ENCODE results near the gene PLEKHG2.

The PLEKHG2 gene

DNA sequence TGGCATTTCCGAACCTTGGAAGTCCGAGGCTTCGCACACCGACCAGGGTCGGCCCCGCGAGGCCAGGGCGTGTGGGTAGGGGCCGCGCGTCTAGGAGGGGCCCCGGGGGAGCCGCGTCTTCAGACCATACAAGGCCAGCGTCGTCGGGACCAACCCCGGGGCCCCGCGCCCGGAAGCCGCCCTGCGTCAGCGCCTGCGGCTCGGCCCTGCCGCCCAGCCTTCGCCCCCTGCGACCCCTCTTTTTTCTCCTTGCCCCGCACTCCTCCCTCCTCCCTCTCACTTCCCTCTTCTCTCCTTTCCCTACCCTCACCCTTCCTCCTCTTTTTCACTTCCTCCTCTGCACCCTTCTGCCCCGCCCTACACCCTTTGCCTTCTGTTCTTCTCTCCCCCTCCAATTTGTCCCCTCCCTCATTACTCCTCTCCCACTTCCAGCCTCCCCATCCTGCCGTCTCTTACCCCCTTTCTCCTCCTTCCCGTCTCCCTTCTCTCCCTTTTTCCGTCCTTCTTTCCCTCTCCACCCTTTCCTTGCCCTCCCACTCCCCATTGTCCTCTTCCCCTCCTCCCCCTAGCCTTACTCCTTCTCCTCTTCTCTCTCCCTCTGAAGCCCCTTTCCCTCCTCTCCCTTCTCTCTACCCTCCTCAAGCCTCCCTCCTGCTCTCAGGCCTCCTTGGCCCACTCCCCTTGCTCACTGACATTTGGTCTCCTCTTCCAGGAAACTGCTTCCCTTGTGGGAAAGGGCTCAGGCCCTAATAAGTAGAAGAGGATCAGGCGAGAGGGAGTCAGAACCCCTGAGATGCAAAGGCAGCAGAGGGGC lies 2.2 kb upstream of the PLEKHG2 start:
- peak overlapping the region; percentile 30 for H3K27ac ChIP-seq (ENCODE audit: low read length)
- H3K9me3 ChIP-seq (ENCODE audit: control insufficient read depth, low read depth, low read length) = no peaks in the 10 kb centered on the region
- H3K9ac ChIP-seq (ENCODE audit: low read length) = peak overlapping the region; percentile 88
- H3K4me1 ChIP-seq (ENCODE audit: control insufficient read depth, low read depth, low read length) = peaks cover 28% of the 10 kb centered on the region
- H3K36me3 ChIP-seq (ENCODE audit: control insufficient read depth, low read depth, low read length) = no peaks in the 10 kb centered on the region
- peak overlapping the region; percentile 82 for H3K4me3 ChIP-seq (ENCODE audit: low read length)
- H3K27me3 ChIP-seq (ENCODE audit: control insufficient read depth, insufficient read depth, low read length) = peaks cover 4% of the 10 kb centered on the region

DNA sequence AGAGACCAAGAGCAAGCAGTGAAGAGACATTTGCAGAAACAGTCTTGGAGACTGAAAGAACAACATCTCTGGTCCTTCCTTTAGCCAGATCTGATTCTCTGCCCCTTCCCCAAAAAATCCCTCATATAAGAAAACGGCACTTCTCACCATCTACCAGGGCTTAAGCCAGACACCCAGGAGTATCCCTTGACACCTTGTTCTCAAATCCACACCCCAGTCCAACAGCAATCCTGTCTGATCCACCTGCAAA lies 1.7 kb upstream of the PLEKHG2 start:
- peaks cover under 1% of the 10 kb centered on the region for H3K36me3 ChIP-seq (ENCODE audit: control insufficient read depth, low read depth, low read length)
- peaks cover 25% of the 10 kb centered on the region for H3K4me1 ChIP-seq (ENCODE audit: control insufficient read depth, low read depth, low read length)
- peak overlapping the region; percentile 82 for H3K4me3 ChIP-seq (ENCODE audit: low read length)
- no peaks in the 10 kb centered on the region for H3K9me3 ChIP-seq (ENCODE audit: control insufficient read depth, low read depth, low read length)
- H3K27me3 ChIP-seq (ENCODE audit: control insufficient read depth, insufficient read depth, low read length) = no peaks in the 10 kb centered on the region
- H3K27ac ChIP-seq (ENCODE audit: low read length) = no peak overlapping the region
- H3K9ac ChIP-seq (ENCODE audit: low read length) = peak overlapping the region; percentile 88

DNA sequence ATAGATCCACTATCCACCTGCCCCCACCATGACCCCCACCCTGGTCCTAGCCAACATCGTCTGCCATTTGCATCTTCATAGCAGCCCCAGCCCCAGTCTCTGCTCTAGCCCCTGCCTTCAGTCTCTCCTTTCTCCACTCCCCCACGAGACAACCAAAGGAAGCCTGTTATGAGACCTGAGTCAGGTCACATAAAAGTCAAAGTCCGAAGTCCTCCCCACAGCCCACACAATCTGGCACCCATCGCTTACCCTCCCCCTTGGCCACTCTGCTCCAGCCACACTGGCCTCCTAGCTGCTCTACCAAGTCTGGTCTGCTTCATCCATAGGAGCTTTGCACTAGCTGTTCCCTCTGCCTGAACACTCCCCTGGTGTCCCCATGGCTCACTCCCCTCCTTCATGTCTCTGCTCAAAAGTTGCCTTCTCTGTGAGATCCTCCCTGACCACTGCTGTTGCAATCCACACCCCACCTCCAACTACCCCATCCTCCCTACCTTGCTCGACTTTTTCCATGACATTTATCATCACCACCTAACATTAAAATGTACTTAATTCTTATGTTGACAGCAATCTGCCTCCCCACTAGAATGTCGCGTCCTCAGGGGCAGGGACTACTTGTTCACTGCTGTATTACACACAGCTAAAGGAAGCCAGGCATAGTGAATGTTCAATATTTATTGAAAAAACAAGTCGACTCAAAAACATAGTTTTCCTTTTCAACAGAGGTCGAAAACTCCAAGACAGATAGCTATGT lies 1.2 kb upstream of the PLEKHG2 start:
- Histone ChIP-seq H3K27ac (ENCODE audit: low read length) (no peak overlapping the region), H3K27me3 (ENCODE audit: control insufficient read depth, insufficient read depth, low read length) (no peaks in the 10 kb centered on the region), H3K9ac (ENCODE audit: low read length) (no peak overlapping the region), H3K9me3 (ENCODE audit: control insufficient read depth, low read depth, low read length) (no peaks in the 10 kb centered on the region), H3K36me3 (ENCODE audit: control insufficient read depth, low read depth, low read length) (peaks cover 5% of the 10 kb centered on the region), H3K4me1 (ENCODE audit: control insufficient read depth, low read depth, low read length) (peaks cover 21% of the 10 kb centered on the region), H3K4me3 (ENCODE audit: low read length) (peak overlapping the region; percentile 74)

DNA sequence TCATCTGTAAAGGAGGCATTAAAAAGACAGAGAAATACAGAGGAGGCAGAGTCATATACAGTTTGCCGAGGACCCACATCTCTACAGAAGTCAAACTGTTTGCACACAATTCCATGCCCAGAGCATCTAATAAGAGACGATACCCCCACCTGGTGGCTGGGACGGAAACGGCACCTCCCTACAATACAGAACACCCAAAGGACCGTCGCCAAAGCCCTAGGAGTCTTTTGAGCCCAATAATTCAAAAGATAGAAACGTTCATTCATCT lies 703 bp upstream of the PLEKHG2 start:
- Histone ChIP-seq H3K4me1 (ENCODE audit: control insufficient read depth, low read depth, low read length) (peaks cover 21% of the 10 kb centered on the region), H3K27me3 (ENCODE audit: control insufficient read depth, insufficient read depth, low read length) (no peaks in the 10 kb centered on the region), H3K36me3 (ENCODE audit: control insufficient read depth, low read depth, low read length) (peaks cover 5% of the 10 kb centered on the region), H3K9me3 (ENCODE audit: control insufficient read depth, low read depth, low read length) (no peaks in the 10 kb centered on the region), H3K9ac (ENCODE audit: low read length) (no peak overlapping the region), H3K4me3 (ENCODE audit: low read length) (peak overlapping the region; percentile 74), H3K27ac (ENCODE audit: low read length) (no peak overlapping the region)

DNA sequence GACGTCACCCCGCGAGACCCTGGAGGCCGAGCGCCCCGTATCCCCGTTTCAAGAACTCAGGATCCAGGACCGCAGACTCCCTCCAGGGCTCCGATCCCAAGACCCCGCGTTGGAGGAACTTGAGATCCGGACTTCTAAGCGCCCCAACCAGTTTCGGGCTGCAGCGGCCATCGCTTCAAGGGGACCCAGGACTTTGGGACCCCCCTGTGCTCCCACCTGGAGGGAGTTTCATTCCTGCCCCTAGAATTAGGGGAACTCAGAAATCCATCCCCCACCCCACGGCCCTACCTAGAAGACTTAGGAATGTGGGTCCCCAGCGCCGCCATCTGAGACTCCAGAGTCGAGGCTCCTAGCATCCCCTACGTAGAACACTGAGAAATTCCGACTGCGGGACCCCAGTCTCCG lies 400 bp downstream of the PLEKHG2 start:
- peak overlapping the region; percentile 98 for H3K9ac ChIP-seq (ENCODE audit: low read length)
- H3K36me3 ChIP-seq (ENCODE audit: control insufficient read depth, low read depth, low read length) = peaks cover 16% of the 10 kb centered on the region
- H3K4me3 ChIP-seq (ENCODE audit: low read length) = peak overlapping the region; percentile 99
- H3K9me3 ChIP-seq (ENCODE audit: control insufficient read depth, low read depth, low read length) = no peaks in the 10 kb centered on the region
- H3K4me1 ChIP-seq (ENCODE audit: control insufficient read depth, low read depth, low read length) = peaks cover 21% of the 10 kb centered on the region
- no peaks in the 10 kb centered on the region for H3K27me3 ChIP-seq (ENCODE audit: control insufficient read depth, insufficient read depth, low read length)
- H3K27ac ChIP-seq (ENCODE audit: low read length) = peak overlapping the region; percentile 89

DNA sequence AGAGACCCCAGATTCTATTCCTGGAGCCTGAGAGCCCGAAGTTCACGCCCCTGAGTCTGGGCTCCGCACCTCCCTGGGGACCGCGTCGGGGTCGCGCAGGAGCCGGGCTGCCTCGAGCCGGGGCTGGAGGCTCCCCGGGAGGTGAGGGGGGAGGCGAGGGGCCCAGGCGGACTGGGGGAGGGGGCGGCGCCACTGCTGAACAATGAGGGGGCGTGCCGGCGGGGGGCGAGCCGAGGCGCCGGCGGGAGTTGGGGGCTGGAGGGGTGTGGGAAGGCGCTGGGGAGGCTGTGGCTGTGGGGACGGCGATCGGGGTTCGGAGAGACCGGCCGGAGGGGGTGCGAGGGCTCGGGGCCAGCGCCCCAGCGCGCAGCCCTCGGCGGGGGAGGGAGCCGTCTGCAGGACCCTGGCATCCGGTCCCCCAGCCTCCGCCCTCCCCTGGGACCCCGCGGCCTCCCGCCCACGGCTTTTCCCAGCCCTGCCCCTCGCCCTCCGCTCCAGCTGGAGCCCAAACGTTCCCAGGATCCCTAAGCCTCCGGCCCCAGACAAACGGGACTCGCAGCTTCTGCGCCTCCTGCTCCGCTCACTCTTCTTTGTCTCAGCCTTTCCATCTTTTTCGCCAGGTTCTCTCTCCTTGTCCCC lies 922 bp downstream of the PLEKHG2 start:
- H3K27ac ChIP-seq (ENCODE audit: low read length) = peak overlapping the region; percentile 89
- H3K9me3 ChIP-seq (ENCODE audit: control insufficient read depth, low read depth, low read length) = no peaks in the 10 kb centered on the region
- H3K36me3 ChIP-seq (ENCODE audit: control insufficient read depth, low read depth, low read length) = peaks cover 19% of the 10 kb centered on the region
- peaks cover 21% of the 10 kb centered on the region for H3K4me1 ChIP-seq (ENCODE audit: control insufficient read depth, low read depth, low read length)
- no peaks in the 10 kb centered on the region for H3K27me3 ChIP-seq (ENCODE audit: control insufficient read depth, insufficient read depth, low read length)
- H3K9ac ChIP-seq (ENCODE audit: low read length) = peak overlapping the region; percentile 98
- H3K4me3 ChIP-seq (ENCODE audit: low read length) = peak overlapping the region; percentile 99

DNA sequence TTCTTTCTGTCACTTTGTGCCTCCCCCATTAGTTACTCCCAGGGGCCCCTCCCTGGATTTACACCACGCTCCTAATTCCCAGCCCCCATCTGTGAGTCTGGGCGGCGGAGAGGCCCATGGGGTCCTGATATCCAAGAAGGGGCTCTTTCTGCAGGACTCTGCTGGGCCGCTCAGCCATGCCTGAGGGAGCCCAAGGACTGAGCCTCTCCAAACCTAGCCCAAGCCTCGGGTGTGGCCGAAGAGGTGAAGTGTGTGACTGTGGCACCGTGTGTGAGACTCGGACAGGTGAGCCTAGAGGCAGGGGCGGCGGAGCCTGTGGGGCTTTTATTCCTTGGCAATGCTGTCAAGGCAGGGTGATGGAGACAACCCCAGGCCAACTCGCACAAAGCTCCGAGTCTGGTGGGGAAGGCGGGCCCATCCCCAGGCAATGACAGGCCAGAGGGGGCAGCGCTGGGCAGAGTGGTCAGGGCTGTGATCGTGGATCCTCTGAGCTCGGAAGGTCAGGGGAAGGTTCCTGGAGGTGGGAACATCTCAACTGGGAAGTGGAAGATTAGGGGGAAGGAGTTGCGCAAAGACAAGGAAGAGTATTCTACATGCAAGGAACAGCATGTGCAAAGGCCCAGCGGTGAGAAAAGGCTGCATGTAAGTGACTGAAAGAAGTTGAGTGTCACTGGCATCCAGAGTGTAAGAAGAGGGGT lies 1.6 kb downstream of the PLEKHG2 start:
- H3K9ac ChIP-seq (ENCODE audit: low read length) = peak overlapping the region; percentile 98
- H3K27ac ChIP-seq (ENCODE audit: low read length) = peak overlapping the region; percentile 18
- no peaks in the 10 kb centered on the region for H3K9me3 ChIP-seq (ENCODE audit: control insufficient read depth, low read depth, low read length)
- peak overlapping the region; percentile 99 for H3K4me3 ChIP-seq (ENCODE audit: low read length)
- H3K27me3 ChIP-seq (ENCODE audit: control insufficient read depth, insufficient read depth, low read length) = no peaks in the 10 kb centered on the region
- H3K36me3 ChIP-seq (ENCODE audit: control insufficient read depth, low read depth, low read length) = peaks cover 26% of the 10 kb centered on the region
- H3K4me1 ChIP-seq (ENCODE audit: control insufficient read depth, low read depth, low read length) = peaks cover 21% of the 10 kb centered on the region

DNA sequence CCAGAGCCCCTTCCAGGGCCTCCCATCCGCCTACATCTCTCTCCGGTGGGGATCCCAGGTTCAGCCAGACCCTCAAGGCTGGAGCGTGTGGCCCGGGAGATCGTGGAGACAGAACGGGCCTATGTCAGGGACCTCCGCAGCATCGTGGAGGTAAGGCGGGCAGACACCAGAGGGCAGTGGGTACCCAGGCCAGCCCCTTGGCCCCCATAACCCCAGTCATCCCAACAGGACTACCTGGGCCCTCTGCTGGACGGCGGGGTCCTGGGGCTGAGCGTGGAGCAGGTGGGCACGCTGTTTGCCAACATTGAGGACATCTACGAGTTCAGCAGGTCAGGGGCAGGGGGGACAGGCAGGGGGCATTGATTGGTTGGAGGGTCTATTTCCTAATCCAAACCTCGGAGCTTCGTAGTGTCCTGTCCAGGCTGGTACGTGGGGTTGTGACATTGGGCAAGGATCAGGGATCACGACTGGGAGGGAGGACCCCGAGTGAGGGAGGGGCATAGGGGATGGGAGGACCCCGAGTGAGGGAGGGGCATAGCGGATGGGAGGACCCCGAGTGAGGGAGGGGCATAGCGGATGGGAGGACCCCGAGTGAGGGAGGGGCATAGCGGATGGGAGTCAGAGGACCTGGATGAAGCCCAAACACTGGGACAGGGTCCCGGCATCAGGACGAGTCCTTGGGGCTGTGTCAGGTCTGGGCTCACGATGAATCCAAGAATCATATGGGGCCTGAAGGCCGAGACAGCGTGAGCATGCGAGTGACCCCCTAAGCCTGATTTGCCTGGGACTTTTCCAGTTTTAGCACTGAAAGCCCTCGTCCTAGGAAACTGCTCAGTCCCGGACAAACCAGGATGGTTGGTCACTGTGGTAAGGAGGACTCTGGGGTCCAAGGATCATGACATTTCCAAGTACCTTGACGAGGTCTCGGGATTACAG lies 2.9 kb downstream of the PLEKHG2 start:
- Histone ChIP-seq H3K27me3 (ENCODE audit: control insufficient read depth, insufficient read depth, low read length) (no peaks in the 10 kb centered on the region), H3K4me1 (ENCODE audit: control insufficient read depth, low read depth, low read length) (peaks cover 20% of the 10 kb centered on the region), H3K27ac (ENCODE audit: low read length) (no peak overlapping the region), H3K9me3 (ENCODE audit: control insufficient read depth, low read depth, low read length) (no peaks in the 10 kb centered on the region), H3K9ac (ENCODE audit: low read length) (no peak overlapping the region), H3K4me3 (ENCODE audit: low read length) (peak overlapping the region; percentile 99), H3K36me3 (ENCODE audit: control insufficient read depth, low read depth, low read length) (peaks cover 31% of the 10 kb centered on the region)

DNA sequence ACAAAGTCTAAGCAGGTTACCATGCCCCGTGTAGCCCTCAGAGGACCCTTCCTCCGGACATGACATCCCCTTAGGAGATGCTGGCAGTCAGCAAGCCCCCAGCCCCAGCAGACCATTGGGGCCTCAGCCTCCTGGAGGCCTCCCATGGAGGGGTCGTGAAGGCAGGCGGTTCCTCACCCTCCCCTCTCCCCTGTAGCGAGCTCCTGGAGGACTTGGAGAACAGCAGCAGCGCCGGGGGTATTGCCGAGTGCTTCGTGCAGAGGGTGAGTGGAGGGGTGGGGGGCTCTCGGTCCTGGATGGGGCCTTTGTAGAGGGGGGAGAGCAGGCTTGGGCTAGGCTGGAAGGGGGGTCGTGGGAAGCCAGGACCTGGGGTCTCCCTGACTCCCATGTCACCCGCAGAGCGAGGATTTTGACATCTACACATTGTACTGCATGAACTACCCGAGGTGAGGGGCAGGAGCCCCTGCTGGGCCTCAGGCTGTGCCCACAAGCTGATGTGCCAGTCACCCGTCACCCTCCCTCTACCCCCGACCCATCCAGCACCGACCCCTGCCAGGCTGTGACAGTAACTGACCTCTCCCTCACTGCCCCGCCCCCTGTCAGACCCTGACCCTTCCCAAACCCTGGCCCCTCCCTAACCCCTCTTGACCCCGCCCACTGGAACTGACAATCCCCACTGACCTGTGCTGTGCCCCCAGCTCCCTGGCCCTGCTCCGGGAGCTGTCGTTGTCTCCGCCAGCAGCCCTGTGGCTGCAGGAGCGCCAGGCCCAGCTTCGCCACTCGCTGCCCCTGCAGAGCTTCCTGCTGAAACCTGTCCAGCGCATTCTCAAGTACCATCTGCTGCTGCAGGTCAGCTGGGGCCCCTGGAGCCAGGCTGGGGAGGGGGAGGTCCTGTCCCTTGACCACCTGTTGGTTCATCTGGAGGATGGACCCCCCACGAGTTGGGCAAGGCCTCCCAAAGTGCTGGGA lies 4.0 kb downstream of the PLEKHG2 start:
- H3K27me3 ChIP-seq (ENCODE audit: control insufficient read depth, insufficient read depth, low read length) = no peaks in the 10 kb centered on the region
- H3K27ac ChIP-seq (ENCODE audit: low read length) = no peak overlapping the region
- peaks cover 10% of the 10 kb centered on the region for H3K4me1 ChIP-seq (ENCODE audit: control insufficient read depth, low read depth, low read length)
- H3K9me3 ChIP-seq (ENCODE audit: control insufficient read depth, low read depth, low read length) = no peaks in the 10 kb centered on the region
- H3K36me3 ChIP-seq (ENCODE audit: control insufficient read depth, low read depth, low read length) = peaks cover 41% of the 10 kb centered on the region
- H3K9ac ChIP-seq (ENCODE audit: low read length) = no peak overlapping the region
- H3K4me3 ChIP-seq (ENCODE audit: low read length) = no peak overlapping the region

DNA sequence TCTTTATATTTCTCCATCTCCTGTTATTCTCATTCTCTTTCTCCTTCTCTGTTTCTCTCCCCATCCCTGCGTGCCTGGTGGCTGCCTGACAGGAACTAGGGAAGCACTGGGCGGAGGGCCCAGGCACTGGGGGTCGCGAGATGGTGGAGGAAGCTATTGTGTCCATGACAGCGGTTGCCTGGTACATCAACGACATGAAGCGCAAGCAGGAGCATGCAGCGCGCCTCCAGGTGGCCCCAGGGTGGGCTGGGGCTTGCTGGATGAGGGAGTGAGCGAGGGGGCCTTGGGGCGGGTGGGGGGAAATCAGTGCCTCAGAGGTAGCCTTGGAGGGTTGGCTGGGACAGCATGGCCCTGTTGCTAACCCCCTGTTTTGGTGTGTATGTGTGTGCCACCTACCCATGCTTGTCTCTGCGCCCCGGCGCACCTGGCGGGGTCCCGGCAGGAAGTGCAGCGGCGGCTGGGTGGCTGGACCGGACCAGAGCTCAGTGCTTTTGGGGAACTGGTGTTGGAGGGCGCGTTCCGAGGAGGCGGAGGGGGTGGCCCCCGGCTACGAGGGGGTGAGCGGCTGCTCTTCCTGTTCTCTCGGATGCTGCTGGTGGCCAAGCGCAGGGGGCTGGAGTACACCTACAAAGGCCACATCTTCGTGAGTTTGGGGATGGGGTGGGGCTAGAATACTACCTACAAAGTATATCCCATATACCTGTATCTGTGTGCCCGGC lies 5.2 kb downstream of the PLEKHG2 start:
- Histone ChIP-seq H3K36me3 (ENCODE audit: control insufficient read depth, low read depth, low read length) (peaks cover 48% of the 10 kb centered on the region), H3K27ac (ENCODE audit: low read length) (no peak overlapping the region), H3K27me3 (ENCODE audit: control insufficient read depth, insufficient read depth, low read length) (no peaks in the 10 kb centered on the region), H3K9me3 (ENCODE audit: control insufficient read depth, low read depth, low read length) (no peaks in the 10 kb centered on the region), H3K4me3 (ENCODE audit: low read length) (no peak overlapping the region), H3K9ac (ENCODE audit: low read length) (no peak overlapping the region), H3K4me1 (ENCODE audit: control insufficient read depth, low read depth, low read length) (peaks cover 6% of the 10 kb centered on the region)
